ENCODE data around the gene GMPR.
A peak's percentile ranks its signal among the peaks of the same experiment; 100 is the strongest.

The GMPR gene

DNA sequence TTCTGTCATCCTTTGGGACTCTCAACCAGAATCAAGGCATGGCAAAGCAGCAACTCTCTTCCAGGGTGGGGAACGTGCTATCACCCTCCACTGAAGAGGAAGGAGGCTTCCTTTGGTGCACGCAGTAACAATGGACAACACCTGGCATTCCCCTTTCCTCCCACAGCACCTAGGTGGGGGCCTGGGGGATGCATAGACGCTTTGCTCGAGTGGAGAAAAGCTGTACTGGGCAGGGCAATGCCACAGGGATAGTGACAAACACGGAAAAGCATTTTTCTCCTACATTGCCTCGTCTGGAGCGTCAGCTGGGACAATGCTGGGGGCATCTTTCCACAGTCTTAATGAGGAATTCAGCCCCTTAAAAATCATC lies 82.9 kb downstream of the GMPR start:
- no peak overlapping the region for H3K4me3 ChIP-seq (ENCODE audit: low read depth, low read length)
- TF ChIP-seq, protein P1, sequence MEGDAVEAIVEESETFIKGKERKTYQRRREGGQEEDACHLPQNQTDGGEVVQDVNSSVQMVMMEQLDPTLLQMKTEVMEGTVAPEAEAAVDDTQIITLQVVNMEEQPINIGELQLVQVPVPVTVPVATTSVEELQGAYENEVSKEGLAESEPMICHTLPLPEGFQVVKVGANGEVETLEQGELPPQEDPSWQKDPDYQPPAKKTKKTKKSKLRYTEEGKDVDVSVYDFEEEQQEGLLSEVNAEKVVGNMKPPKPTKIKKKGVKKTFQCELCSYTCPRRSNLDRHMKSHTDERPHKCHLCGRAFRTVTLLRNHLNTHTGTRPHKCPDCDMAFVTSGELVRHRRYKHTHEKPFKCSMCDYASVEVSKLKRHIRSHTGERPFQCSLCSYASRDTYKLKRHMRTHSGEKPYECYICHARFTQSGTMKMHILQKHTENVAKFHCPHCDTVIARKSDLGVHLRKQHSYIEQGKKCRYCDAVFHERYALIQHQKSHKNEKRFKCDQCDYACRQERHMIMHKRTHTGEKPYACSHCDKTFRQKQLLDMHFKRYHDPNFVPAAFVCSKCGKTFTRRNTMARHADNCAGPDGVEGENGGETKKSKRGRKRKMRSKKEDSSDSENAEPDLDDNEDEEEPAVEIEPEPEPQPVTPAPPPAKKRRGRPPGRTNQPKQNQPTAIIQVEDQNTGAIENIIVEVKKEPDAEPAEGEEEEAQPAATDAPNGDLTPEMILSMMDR (IDR thresholded peaks at IDR 0.05; ENCODE audit: low read depth, low read length): no peak

DNA sequence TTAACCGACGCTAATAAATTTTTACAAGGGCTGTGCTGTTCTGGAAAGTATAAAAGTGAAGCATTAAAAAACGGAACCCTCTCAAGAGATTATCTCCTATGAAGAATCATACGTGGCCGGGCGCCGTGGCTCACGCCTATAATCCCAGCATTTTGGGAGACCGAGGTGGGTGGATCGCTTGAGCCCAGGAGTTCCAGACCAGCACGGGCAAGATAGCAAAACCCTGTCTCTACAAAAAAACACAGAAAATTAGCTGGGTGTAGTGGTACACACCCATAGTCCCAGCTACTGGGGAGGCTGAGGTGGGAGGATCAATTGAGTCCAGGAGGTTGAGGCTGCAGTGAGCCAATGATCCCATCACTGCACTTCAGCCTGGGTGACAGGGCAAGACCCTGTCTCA lies 83.4 kb downstream of the GMPR start:
- TF ChIP-seq, protein P1 (IDR thresholded peaks at IDR 0.05; ENCODE audit: low read depth, low read length): no peak
- no peak overlapping the region for H3K4me3 ChIP-seq (ENCODE audit: low read depth, low read length)

DNA sequence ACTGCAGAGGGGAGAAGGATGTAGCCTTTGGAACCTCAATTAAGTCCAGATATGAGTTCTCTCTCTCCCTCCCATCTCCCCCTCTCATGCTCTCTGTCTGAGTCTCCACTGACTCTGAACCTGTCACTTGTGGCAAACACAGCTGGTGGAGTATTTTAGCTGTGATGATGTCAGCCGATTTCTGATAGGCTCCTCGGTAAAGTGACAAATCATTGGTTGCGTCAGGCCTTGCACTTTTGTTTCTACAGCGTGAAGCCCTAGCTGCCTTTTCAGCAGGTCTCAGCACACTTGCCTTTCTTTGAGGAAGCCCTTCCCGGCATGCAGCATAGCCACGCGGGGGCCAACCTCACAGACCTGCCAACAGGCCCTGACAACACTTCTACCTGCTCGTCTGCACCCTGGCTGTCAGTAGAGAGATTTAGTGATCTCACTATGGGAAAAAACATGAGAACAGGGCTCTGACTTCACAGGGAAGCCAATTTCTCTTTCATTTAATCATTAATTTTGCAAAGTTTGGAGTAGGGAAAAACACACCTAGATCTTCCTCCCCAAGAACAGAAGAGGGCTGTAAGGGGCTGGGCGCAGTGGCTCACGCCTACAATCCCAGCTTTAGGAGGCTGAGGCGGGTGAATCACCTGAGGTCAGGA lies 84.4 kb downstream of the GMPR start:
- TF ChIP-seq, protein P1 (IDR thresholded peaks at IDR 0.05; ENCODE audit: low read depth, low read length): no peak

DNA sequence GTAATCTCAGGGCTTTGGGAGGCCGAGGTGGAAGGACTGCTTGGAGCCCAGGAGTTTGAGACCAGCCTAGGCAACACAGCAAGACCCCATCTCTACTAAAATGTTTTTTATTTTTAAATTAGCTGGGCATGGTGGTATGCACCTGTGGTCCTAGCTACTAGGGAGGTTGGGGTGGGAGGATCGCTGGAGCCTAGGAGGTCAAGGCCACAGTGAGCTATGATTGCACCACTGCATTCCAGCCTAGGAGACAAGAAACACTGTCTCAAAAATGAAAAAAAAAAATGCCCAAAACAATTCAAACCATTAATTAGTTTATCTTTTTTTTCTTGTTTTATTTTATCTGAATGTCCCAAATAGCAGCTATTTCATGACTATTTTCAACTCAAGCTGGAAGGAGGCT lies 85.8 kb downstream of the GMPR start:
- no peak overlapping the region for H3K4me3 ChIP-seq (ENCODE audit: low read depth, low read length)
- TF ChIP-seq, protein P1 (IDR thresholded peaks at IDR 0.05; ENCODE audit: low read depth, low read length): no peak

More for the DNA sequence above, 84.4 kb downstream of the GMPR start:
- H3K4me3 ChIP-seq (ENCODE audit: low read depth, low read length): peak overlapping the region; percentile 25; the same call in 1 of the 2 replicates

DNA sequence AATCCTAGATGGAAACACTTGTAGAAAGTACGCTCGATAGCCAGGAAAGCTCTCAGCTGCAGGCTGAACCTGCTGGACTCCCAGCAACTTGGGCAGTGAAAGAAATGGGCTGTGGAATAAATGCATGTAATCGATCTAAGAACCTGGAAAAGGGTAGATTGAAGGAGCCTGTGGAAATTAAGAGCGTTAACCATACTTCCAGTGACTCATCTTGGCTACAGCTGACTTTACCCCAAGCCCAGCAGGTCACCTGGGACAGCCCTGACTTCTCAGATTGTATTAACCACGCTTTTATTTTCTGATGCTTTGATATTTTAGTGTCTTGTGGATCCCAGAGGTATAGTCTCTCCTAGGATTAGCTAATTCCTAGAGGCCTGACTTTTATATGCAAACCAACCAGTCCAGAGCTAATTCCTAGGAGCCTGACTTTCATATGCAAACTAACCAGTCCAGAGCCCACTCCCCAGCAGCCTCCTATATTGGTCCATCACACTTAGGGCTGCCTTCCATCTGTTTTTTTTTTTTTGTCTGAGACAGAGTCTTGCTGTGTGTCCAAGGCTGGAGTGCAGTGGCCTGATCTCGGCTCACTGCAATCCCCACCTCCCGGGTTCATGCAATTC lies 86.3 kb downstream of the GMPR start:
- no peak overlapping the region for H3K4me3 ChIP-seq (ENCODE audit: low read depth, low read length)
- TF ChIP-seq, protein P1 (IDR thresholded peaks at IDR 0.05; ENCODE audit: low read depth, low read length): no peak

DNA sequence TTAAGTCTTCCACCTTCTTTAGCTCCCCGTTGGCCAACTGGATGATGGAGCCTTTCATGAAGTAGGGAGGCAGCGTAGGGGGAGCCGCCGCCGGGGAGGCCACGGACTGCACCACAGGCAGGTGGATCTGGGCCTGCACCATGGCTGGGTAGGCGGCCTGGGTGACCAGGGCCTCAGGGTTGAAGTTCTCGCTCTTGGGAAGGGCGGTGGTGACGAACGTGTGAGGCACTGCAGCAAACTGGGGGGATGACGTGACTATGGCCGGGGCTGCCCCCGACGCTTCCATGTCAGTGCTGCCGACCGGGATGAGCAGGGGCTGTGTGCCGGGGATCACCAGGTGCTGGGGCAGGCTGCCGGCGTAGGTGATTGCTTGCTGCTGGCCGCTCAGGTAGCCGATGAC lies 88.1 kb downstream of the GMPR start:
- TF ChIP-seq, protein P1 (IDR thresholded peaks at IDR 0.05; ENCODE audit: low read depth, low read length): no peak

DNA sequence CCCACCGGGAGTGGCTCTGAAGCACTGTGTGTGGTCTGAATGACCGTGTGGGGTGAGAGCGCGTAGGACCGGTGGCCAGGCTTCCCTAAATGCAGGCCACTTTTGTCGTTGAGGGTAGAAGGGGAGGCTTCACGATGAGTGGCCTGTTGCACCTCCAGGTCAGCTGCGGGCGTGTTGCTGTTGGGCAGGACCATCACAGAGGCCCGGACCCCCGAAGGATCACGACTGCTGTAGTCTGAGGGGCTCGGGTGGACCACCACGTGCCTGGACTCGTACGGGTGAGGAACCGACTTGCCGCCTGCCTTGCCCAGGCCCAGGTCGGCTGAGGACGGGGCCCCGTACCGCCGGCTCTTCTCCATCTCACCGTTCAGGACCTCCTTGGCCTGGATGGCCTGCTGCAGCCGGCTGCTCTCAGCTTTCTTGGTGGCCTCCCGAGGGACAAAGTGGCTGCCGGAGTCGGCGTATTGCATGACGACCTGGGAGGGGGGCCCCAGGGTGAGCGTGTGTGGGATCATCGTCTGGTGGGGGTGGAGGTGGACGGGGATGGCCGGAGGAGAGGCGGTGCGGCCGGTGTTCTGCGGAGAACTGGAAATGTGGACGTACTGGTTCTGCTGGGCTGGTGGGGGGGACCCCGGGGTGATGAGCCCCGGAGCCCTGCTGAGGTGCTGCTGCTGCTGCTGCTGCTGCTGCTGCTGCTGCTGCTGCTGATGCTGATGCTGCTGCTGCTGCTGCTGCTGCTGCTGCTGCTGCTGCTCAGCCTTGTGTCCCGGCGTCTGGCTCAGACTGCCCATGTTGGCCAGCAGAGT lies 88.8 kb downstream of the GMPR start:
- no peak overlapping the region for H3K4me3 ChIP-seq (ENCODE audit: low read depth, low read length)
- TF ChIP-seq, protein P1 (IDR thresholded peaks at IDR 0.05; ENCODE audit: low read depth, low read length): no peak

More for the DNA sequence above, 88.1 kb downstream of the GMPR start:
- H3K4me3 ChIP-seq (ENCODE audit: low read depth, low read length): no peak overlapping the region
